GM18861 (cell line): ENCODE data around the gene ZNF581.

Source experiments
- ATAC-seq: cut with Tn5 transposase; IDR thresholded peaks from one replicate; pipeline ENCODE4 v1.9.1; 2021; ENCODE audit not compliant: unreplicated experiment

ZNF581 gene

DNA sequence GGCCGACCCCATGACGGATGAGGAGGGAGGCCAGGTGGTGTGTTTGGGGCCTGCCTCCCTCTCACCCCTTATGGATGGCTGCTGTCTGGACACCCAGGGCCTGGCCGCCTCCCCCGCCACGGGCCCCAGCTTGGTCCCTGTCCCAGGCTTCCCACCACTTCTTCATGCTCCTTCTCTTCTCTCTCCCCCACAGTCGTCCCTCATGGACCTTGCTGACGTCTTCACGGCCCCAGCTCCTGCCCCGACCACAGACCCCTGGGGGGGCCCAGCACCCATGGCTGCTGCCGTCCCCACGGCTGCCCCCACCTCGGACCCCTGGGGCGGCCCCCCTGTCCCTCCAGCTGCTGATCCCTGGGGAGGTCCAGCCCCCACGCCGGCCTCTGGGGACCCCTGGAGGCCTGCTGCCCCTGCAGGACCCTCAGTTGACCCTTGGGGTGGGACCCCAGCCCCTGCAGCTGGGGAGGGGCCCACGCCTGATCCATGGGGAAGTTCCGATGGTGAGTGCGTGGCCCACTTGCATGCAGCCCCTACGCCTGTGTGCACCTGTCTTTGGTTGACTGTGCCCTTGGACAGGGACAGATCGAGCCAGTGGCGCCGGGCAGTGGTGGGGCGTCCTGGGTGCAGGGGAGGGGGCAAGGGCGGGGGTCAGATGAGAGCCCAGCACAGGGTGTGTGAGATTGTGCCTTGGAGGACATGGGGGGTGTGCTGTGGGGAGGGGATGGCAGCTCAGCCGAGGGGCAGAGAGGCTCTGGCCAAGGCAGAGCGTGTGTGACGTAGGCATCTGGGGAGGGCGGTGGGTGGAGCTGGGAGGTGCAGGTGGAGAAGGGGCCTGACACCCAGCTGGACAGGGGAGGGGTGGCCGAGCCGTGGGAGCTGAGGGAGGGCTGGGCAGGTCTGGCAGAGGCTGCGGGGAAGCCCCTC lies 48.4 kb downstream of the ZNF581 start:
- ATAC-seq, result no peak

DNA sequence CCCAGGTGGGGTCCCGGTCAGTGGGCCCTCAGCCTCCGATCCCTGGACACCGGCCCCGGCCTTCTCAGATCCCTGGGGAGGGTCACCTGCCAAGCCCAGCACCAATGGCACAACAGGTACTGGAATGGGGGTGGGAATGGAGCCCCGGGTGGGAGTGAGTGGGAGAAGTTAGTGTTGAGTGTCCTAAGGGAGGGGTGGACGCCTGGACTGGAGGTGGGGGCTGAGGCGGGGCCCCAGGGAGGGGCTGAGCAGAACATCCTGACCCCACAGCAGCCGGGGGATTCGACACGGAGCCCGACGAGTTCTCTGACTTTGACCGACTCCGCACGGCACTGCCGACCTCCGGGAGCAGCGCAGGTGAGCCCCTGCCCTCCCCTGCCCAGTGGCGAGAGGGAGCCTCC lies 49.2 kb downstream of the ZNF581 start:
- ATAC-seq, result no peak

DNA sequence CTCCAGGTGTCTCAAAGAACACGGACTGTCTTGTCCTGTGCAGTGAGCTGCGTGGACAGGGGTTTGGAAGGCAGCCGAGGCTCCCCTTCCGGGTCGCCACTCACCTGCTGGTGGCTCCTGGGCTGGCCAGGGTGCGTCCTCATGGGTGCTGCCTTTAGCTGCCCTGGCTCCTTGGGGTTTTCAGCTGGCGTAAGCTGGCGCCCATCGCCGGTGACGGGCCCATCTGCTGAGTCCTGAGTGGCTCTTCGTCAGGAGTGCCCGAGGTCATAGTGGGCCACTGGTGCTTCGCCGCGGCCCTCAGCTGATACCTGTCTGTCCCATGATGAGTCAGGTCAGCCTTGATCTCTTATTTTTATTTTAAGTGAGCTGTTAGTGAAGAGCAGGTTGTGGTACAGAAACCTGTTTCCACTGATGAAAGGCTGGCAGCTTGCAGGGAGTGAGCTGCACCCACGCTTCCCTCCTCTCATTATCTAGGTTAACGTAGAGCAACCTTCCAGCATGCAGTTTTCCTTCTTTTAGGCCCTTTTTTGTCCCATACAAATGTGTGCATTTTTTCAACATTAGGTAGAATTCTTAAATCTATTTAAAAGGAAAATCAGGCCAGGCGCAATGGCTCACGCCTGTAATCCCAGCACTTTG lies 50.0 kb downstream of the ZNF581 start:
- no peak for ATAC-seq

DNA sequence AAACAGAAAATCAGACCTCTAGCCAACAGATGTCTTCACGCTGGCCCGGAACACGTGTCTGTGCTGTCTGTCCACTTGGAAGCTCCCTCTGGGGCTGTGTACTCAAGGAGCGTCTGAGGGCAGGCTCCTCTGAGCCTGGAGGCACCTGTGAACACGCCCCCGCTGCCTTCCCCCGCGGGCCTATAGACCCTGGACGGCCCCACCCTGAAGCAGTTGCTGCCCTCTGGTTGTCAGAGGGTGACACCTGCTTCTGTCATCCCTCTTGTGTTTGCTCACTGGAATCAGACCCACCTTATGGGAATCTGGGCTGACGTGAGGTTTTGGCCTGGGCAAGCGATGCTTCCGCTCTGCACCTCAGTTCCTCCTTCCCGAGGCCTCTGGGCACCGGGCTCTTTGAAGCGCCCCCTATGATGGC lies 50.8 kb downstream of the ZNF581 start:
- ATAC-seq, result no peak

DNA sequence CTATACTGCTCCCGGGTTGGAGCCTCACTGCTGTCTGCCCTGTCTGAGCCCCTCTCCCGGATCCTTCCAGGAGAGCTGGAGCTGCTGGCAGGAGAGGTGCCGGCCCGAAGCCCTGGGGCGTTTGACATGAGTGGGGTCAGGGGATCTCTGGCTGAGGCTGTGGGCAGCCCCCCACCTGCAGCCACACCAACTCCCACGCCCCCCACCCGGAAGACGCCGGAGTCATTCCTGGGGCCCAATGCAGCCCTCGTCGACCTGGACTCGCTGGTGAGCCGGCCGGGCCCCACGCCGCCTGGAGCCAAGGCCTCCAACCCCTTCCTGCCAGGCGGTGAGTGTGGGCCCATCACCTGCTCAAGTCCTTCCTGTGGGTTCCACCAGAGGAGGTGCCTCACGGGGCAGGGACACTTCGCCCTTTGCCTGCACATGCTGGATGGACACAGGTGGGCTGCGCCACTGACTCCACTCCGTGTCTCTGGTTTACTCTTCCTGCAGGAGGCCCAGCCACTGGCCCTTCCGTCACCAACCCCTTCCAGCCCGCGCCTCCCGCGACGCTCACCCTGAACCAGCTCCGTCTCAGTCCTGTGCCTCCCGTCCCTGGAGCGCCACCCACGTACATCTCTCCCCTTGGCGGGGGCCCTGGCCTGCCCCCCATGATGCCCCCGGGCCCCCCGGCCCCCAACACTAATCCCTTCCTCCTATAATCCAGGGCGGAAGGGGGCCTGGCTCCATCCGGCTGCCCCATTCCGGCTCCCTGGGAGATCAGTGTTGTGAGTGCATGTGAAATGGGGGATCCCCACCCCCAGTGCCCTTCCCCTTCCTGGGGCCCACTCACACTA lies 51.4 kb downstream of the ZNF581 start:
- ATAC-seq, result no peak
